HUES64 (cell line): Measurements from ENCODE around the gene MRPL57. TPM values are rescaled to one million over a fixed set of nuclear protein-coding genes. Genes with fewer than 3 reads are reported as not detected.
"Not testable (repeated sequence)": the region's sequence is repeated elsewhere in the genome, so short reads cannot be mapped to it uniquely, and the experiment has no call there.

Experiments used
- H3K27ac ChIP-seq: 2 replicates; pipeline ENCODE4 v1.7.0; 2013; ENCODE audit warnings: low read depth, low read length, inconsistent platforms
- H3K27me3 ChIP-seq: 2 replicates; pipeline ENCODE4 v1.6.1; 2013; ENCODE audit warnings: mild to moderate bottlenecking, low read length; ENCODE audit not compliant: insufficient read depth
- H3K36me3 ChIP-seq: 2 replicates; pipeline ENCODE4 v1.6.1; 2013; ENCODE audit warnings: mild to moderate bottlenecking, low read length; ENCODE audit not compliant: insufficient read depth
- H3K4me1 ChIP-seq: 2 replicates; pipeline ENCODE4 v1.6.1; 2013; ENCODE audit warnings: mild to moderate bottlenecking, low read length, moderate library complexity; ENCODE audit not compliant: insufficient read depth
- H3K4me3 ChIP-seq: 2 replicates; pipeline ENCODE4 v1.5.1; 2013; ENCODE audit warnings: mild to moderate bottlenecking, low read length, moderate library complexity
- H3K9ac ChIP-seq: 2 replicates; pipeline ENCODE4 v1.6.1; 2013; ENCODE audit warnings: mild to moderate bottlenecking, low read depth, low read length
- H3K9me3 ChIP-seq: 2 replicates; pipeline ENCODE4 v1.6.1; 2013; ENCODE audit warnings: low read depth, low read length; ENCODE audit not compliant: insufficient read depth
- WGBS: fragments of 150-250, 120-280 bp; methylation state at CpG from one replicate; pipeline ENCODE4 v1.1.7; 2013; ENCODE audit warnings: missing lambda C conversion rate; 5-methylcytosine and 5-hydroxymethylcytosine counted together
- polyA plus RNA-seq, 2 experiments: library from polyadenylated mRNA; stranded (reverse); fragments of 50-300 nt; gene quantifications; one replicate each; pipeline ENCODE4 v1.2.3, GENCODE V29; 2013

MRPL57 gene
- 28.4 TPM for polyA plus RNA-seq (2013, experiment 1 of 2)
- 25.7 TPM for polyA plus RNA-seq (2013, experiment 2 of 2)

GRCh38 chr13:21176215-21176981, at the start of gene MRPL57, which contains the start of gene SKA3:
Gene MRPL57 (plus strand): TSS chr13:21176658. CDS start chr13:21176917, 259 bp downstream.
Gene SKA3 (minus strand): TSS chr13:21176552. CDS start chr13:21176477, 75 bp downstream.
- Histone ChIP-seq H3K9ac (peak within 1 kb of the TSS; percentile 95), H3K27me3 (no peaks in the 10 kb centered on the region), H3K4me1 (peaks cover 5% of the 10 kb centered on the region), H3K27ac (peak within 1 kb of the TSS; percentile 96), H3K9me3 (no peaks in the 10 kb centered on the region), H3K4me3 (peak within 1 kb of the TSS; percentile 71), H3K36me3 (peaks cover 19% of the 10 kb centered on the region)
- WGBS: under 1% methylated on average over 93 of the region's 93 CpGs

- peaks cover 4% of the 10 kb centered on the region; the same call in 1 of the 2 replicates for H3K9me3 ChIP-seq
- H3K27ac ChIP-seq: no peak overlapping the region
- H3K4me3 ChIP-seq: no peak overlapping the region
- no peaks in the 10 kb centered on the region for H3K27me3 ChIP-seq
- no peak overlapping the region for H3K9ac ChIP-seq
- H3K36me3 ChIP-seq: no peaks in the 10 kb centered on the region
- no peaks in the 10 kb centered on the region; the same call in 1 of the 2 replicates for H3K4me1 ChIP-seq
- 85% methylated on average over 2 of the region's 2 CpGs for WGBS
Observed at GRCh38 chr13:21130116-21130515, 46.3 kb upstream of the MRPL57 start.

- Histone ChIP-seq H3K27ac (no peak overlapping the region), H3K27me3 (no peaks in the 10 kb centered on the region)
- WGBS: 94% methylated on average over 3 of the region's 3 CpGs
Observed at GRCh38 chr13:21133077-21133476, 43.4 kb upstream of the MRPL57 start.

GRCh38 chr13:21134475-21134874, 42.0 kb upstream of the MRPL57 start:
- no peak overlapping the region for H3K9ac ChIP-seq
- 0 out of 2 replicates have a peak, but pooled peaks cover under 1% of the 10 kb centered on the region for H3K4me1 ChIP-seq
- 83% methylated on average over 4 of the region's 5 CpGs for WGBS
- no peaks in the 10 kb centered on the region for H3K27me3 ChIP-seq
- H3K9me3 ChIP-seq: peaks cover 4% of the 10 kb centered on the region; the same call in 1 of the 2 replicates
- H3K4me3 ChIP-seq: no peak overlapping the region
- no peak overlapping the region for H3K27ac ChIP-seq
- H3K36me3 ChIP-seq: no peaks in the 10 kb centered on the region

More at GRCh38 chr13:21133077-21133476, 43.4 kb upstream of the MRPL57 start:
- Histone ChIP-seq H3K4me1 (no peaks in the 10 kb centered on the region), H3K36me3 (no peaks in the 10 kb centered on the region), H3K9me3 (peaks cover 4% of the 10 kb centered on the region; the same call in 1 of the 2 replicates), H3K4me3 (no peak overlapping the region), H3K9ac (no peak overlapping the region)

- H3K27me3 ChIP-seq, H3K4me1 ChIP-seq, H3K36me3 ChIP-seq, H3K9ac ChIP-seq, H3K9me3 ChIP-seq, H3K4me3 ChIP-seq: not testable (repeated sequence)
- 95% methylated on average over 6 of the region's 6 CpGs for WGBS
- H3K27ac ChIP-seq: peak overlapping the region; percentile 49; the same call in 1 of the 2 replicates
Observed at GRCh38 chr13:21135833-21136232, 40.6 kb upstream of the MRPL57 start.

GRCh38 chr13:21137696-21138095, 38.8 kb upstream of the MRPL57 start:
- Histone ChIP-seq H3K9ac (no peak overlapping the region), H3K4me3 (no peak overlapping the region), H3K27ac (no peak overlapping the region), H3K36me3 (peaks cover 4% of the 10 kb centered on the region), H3K27me3 (no peaks in the 10 kb centered on the region), H3K4me1 (0 out of 2 replicates have a peak, but pooled peaks cover 4% of the 10 kb centered on the region), H3K9me3 (no peaks in the 10 kb centered on the region)
- WGBS: 93% methylated on average over 5 of the region's 5 CpGs

- no peaks in the 10 kb centered on the region for H3K27me3 ChIP-seq
- H3K27ac ChIP-seq: no peak overlapping the region
- H3K9me3 ChIP-seq: no peaks in the 10 kb centered on the region
- 100% methylated on average over 1 of the region's 1 CpG for WGBS
- 0 out of 2 replicates have a peak, but pooled peaks cover 4% of the 10 kb centered on the region for H3K4me1 ChIP-seq
- no peak overlapping the region for H3K4me3 ChIP-seq
- H3K36me3 ChIP-seq: peaks cover 12% of the 10 kb centered on the region
- H3K9ac ChIP-seq: no peak overlapping the region
Observed at GRCh38 chr13:21138561-21138960, 37.9 kb upstream of the MRPL57 start.

GRCh38 chr13:21139374-21139773, 37.1 kb upstream of the MRPL57 start:
- Histone ChIP-seq H3K9me3 (no peaks in the 10 kb centered on the region), H3K4me1 (0 out of 2 replicates have a peak, but pooled peaks cover 4% of the 10 kb centered on the region), H3K27ac (no peak overlapping the region), H3K9ac (peak overlapping the region; percentile 93; the same call in 1 of the 2 replicates), H3K27me3 (no peaks in the 10 kb centered on the region), H3K4me3 (peak overlapping the region; percentile 82), H3K36me3 (peaks cover 18% of the 10 kb centered on the region)
- WGBS: 93% methylated on average over 12 of the region's 12 CpGs

GRCh38 chr13:21142766-21143165, 33.7 kb upstream of the MRPL57 start:
- no peak overlapping the region for H3K27ac ChIP-seq
- peaks cover 49% of the 10 kb centered on the region for H3K36me3 ChIP-seq
- 0 out of 2 replicates have a peak overlapping the region, but pooled peaks have one; percentile 4 for H3K4me3 ChIP-seq
- H3K9me3 ChIP-seq: no peaks in the 10 kb centered on the region
- no peak overlapping the region for H3K9ac ChIP-seq
- 95% methylated on average over 3 of the region's 3 CpGs for WGBS
- H3K27me3 ChIP-seq: no peaks in the 10 kb centered on the region
- H3K4me1 ChIP-seq: peaks cover 5% of the 10 kb centered on the region; the same call in 1 of the 2 replicates

- 85% methylated on average over 4 of the region's 4 CpGs for WGBS
- Histone ChIP-seq H3K4me3 (no peak overlapping the region), H3K27ac (no peak overlapping the region; the same call in 1 of the 2 replicates), H3K4me1 (peaks cover 17% of the 10 kb centered on the region; the same call in 1 of the 2 replicates), H3K9ac (no peak overlapping the region), H3K9me3 (no peaks in the 10 kb centered on the region), H3K27me3 (no peaks in the 10 kb centered on the region), H3K36me3 (peaks cover 53% of the 10 kb centered on the region)
Observed at GRCh38 chr13:21147827-21148226, 28.6 kb upstream of the MRPL57 start.

- H3K27ac ChIP-seq: peak overlapping the region; percentile 11
- peaks cover 47% of the 10 kb centered on the region for H3K36me3 ChIP-seq
- no peak overlapping the region for H3K9ac ChIP-seq
- 80% methylated on average over 5 of the region's 5 CpGs for WGBS
- no peak overlapping the region for H3K4me3 ChIP-seq
- H3K9me3 ChIP-seq: no peaks in the 10 kb centered on the region
- peaks cover 17% of the 10 kb centered on the region; the same call in 1 of the 2 replicates for H3K4me1 ChIP-seq
- no peaks in the 10 kb centered on the region for H3K27me3 ChIP-seq
Observed at GRCh38 chr13:21148557-21149258, 27.8 kb upstream of the MRPL57 start.
